Lower leg skin (tissue), 3 donors: Measurements from ENCODE around the gene PHC3.

Experiments used
- CTCF ChIP-seq, 3 donors: fragments of 450-650 bp; IDR thresholded peaks; one replicate each; pipeline ENCODE4 v1.5.1; 2016; ENCODE audit warnings: antibody characterized with exemption in 3 of 3, mild to moderate bottlenecking in 3 of 3, moderate library complexity in 2 of 3
- POLR2A ChIP-seq, 2 donors: fragments of 450-650 bp; IDR thresholded peaks; one replicate each; pipeline ENCODE4 v1.6.1; 2016 to 2017; ENCODE audit warnings: antibody characterized with exemption in 2 of 2, mild to moderate bottlenecking in 1 of 2, moderate library complexity in 1 of 2

GRCh38 chr3:170128259-170128976 lies 53.1 kb downstream of the PHC3 start:
- TF ChIP-seq CTCF (IDR thresholded peaks at IDR 0.05), result no peak
- no peak for TF ChIP-seq POLR2A (IDR thresholded peaks at IDR 0.05)
